ENCODE measurements around the gene MINDY4.

DNA sequence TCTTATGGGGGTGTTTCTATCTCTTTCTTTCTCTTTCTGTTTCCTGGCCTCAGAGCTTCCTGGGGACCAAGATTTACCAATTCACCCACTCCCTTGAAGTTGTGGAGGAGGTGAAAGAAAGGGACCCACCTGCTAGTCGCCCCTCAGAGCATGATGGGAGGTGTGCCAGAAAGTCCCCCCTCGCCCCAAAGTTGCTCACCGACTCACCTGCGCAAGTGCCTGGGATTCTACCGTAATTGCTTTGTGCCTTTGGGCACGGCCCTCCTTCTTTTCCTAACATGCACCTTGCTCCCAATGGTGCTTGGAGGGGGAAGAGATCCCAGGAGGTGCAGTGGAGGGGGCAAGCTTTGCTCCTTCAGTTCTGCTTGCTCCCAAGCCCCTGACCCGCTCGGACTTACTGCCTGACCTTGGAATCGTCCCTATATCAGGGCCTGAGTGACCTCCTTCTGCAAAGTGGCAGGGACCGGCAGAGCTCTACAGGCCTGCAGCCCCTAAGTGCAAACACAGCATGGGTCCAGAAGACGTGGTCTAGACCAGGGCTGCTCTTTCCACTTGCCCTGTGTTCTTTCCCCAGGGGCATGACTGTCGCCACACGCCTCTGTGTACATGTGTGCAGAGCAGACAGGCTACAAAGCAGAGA, 152.7 kb downstream of the MINDY4 start:
- TF ChIP-seq, protein P1, sequence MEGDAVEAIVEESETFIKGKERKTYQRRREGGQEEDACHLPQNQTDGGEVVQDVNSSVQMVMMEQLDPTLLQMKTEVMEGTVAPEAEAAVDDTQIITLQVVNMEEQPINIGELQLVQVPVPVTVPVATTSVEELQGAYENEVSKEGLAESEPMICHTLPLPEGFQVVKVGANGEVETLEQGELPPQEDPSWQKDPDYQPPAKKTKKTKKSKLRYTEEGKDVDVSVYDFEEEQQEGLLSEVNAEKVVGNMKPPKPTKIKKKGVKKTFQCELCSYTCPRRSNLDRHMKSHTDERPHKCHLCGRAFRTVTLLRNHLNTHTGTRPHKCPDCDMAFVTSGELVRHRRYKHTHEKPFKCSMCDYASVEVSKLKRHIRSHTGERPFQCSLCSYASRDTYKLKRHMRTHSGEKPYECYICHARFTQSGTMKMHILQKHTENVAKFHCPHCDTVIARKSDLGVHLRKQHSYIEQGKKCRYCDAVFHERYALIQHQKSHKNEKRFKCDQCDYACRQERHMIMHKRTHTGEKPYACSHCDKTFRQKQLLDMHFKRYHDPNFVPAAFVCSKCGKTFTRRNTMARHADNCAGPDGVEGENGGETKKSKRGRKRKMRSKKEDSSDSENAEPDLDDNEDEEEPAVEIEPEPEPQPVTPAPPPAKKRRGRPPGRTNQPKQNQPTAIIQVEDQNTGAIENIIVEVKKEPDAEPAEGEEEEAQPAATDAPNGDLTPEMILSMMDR (conservative IDR thresholded peaks at IDR 0.05 in 1 of 2, IDR thresholded peaks at IDR 0.05 in 1 of 2; ENCODE audit: extremely low read depth in 1 of 2, insufficient read depth in 1 of 2, low read depth in 1 of 2, low read length in 2 of 2) = no peak
- no peak for TF ChIP-seq EZH2 (IDR thresholded peaks at IDR 0.05; ENCODE audit: borderline replicate concordance, low read length)
